Measurements from ENCODE around the gene MS4A10. TPM values are rescaled to one million over a fixed set of nuclear protein-coding genes. Genes with fewer than 3 reads are reported as not detected.

The MS4A10 gene
- total RNA-seq, 1 donor = not detected

DNA sequence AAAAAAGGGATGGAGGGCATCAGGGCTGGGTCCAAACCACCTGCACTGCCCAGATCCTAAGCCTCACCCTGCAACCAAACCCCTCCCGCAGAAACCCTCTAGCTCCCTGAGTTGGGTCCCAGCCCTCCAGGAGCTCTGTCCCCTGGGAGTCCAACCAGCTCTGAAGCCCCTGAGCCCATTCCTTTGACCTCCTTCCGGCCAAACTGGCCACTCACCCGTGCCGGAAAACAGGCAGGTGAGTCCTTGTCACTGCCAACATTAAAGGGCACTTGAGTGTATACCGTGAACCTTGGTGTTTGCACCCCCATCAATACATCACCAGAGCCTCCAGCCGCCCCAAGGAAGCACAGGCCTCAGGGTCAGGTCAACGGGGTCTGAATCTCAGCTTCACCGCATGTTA lies 16.9 kb upstream of the MS4A10 start:
- Histone ChIP-seq H3K4me3 (ENCODE audit: insufficient read depth, low read length) (no peak overlapping the region), H2AFZ (ENCODE audit: low read length) (no peak overlapping the region), H4K20me1 (ENCODE audit: insufficient read depth, low read length) (no peaks in the 10 kb centered on the region), H3K9me3 (ENCODE audit: low read depth, low read length) (no peaks in the 10 kb centered on the region), H3K79me2 (ENCODE audit: insufficient read depth, low read length) (no peaks in the 10 kb centered on the region), H3K4me2 (ENCODE audit: insufficient read depth, low read length) (no peak overlapping the region), H3K4me1 (ENCODE audit: insufficient read depth, low read length) (no peaks in the 10 kb centered on the region), H3K27ac (ENCODE audit: low read depth, low read length) (no peak overlapping the region), H3K36me3 (ENCODE audit: insufficient read depth, low read length) (no peaks in the 10 kb centered on the region), H3K27me3 (ENCODE audit: insufficient read depth, low read length) (peaks cover 12% of the 10 kb centered on the region)
- DNase-seq (ENCODE audit: insufficient read length, low spot score, missing footprints) = peak; percentile 23
- TF ChIP-seq, protein P1, sequence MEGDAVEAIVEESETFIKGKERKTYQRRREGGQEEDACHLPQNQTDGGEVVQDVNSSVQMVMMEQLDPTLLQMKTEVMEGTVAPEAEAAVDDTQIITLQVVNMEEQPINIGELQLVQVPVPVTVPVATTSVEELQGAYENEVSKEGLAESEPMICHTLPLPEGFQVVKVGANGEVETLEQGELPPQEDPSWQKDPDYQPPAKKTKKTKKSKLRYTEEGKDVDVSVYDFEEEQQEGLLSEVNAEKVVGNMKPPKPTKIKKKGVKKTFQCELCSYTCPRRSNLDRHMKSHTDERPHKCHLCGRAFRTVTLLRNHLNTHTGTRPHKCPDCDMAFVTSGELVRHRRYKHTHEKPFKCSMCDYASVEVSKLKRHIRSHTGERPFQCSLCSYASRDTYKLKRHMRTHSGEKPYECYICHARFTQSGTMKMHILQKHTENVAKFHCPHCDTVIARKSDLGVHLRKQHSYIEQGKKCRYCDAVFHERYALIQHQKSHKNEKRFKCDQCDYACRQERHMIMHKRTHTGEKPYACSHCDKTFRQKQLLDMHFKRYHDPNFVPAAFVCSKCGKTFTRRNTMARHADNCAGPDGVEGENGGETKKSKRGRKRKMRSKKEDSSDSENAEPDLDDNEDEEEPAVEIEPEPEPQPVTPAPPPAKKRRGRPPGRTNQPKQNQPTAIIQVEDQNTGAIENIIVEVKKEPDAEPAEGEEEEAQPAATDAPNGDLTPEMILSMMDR (IDR thresholded peaks at IDR 0.05; ENCODE audit: extremely low read depth, low read depth, low read length) = no peak

DNA sequence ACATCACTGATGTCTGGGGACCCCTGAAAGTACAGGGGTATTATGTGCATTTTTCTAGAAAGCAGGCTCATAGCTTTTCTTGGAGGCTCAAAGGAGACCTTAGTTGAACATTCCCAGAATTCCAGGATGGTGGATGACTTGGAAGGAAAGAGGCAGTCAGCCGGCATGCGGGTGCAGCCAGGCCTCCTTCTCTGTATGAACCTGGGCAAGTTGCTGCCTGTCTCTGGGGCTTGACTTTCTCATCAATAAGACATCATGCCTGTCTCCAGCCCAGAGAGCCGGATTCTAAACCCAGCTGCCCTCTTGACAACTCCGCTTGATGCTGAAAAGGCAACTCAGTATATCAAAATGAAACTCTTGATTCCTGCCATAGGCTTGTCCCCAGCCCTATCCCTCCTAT lies 15.9 kb upstream of the MS4A10 start:
- no peak overlapping the region for H3K4me2 ChIP-seq (ENCODE audit: insufficient read depth, low read length)
- no peaks in the 10 kb centered on the region for H3K79me2 ChIP-seq (ENCODE audit: insufficient read depth, low read length)
- peaks cover 3% of the 10 kb centered on the region for H3K27me3 ChIP-seq (ENCODE audit: insufficient read depth, low read length)
- TF ChIP-seq, protein P1 (IDR thresholded peaks at IDR 0.05; ENCODE audit: extremely low read depth, low read depth, low read length) = no peak
- H3K36me3 ChIP-seq (ENCODE audit: insufficient read depth, low read length) = no peaks in the 10 kb centered on the region
- H4K20me1 ChIP-seq (ENCODE audit: insufficient read depth, low read length) = no peaks in the 10 kb centered on the region
- H3K4me3 ChIP-seq (ENCODE audit: insufficient read depth, low read length) = no peak overlapping the region
- H2AFZ ChIP-seq (ENCODE audit: low read length) = no peak overlapping the region
- H3K4me1 ChIP-seq (ENCODE audit: insufficient read depth, low read length) = no peaks in the 10 kb centered on the region
- H3K27ac ChIP-seq (ENCODE audit: low read depth, low read length) = no peak overlapping the region
- DNase-seq (ENCODE audit: insufficient read length, low spot score, missing footprints) = peak; percentile 39
- no peaks in the 10 kb centered on the region for H3K9me3 ChIP-seq (ENCODE audit: low read depth, low read length)

DNA sequence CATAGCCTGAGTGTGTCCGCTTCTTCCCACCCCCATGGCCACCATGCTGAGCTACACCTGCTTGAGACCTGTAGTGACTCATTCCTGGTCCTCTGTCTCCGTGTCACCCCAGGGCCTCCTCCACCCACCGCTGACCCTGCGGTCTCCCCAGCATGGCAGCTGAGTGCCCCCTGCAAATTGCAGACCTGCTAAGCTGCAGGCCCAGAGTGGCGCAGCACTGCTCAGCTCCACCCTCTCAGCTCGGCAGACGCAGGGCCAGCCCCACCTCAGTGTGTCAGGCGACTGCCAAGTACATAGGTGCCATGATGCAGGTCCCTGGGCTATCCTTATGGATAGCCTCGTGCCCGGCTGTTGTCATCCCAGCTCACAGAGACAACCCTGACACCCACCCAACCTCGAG lies 15.3 kb upstream of the MS4A10 start:
- Histone ChIP-seq H3K4me2 (ENCODE audit: insufficient read depth, low read length) (no peak overlapping the region), H2AFZ (ENCODE audit: low read length) (no peak overlapping the region), H4K20me1 (ENCODE audit: insufficient read depth, low read length) (no peaks in the 10 kb centered on the region), H3K36me3 (ENCODE audit: insufficient read depth, low read length) (no peaks in the 10 kb centered on the region), H3K27ac (ENCODE audit: low read depth, low read length) (no peak overlapping the region), H3K27me3 (ENCODE audit: insufficient read depth, low read length) (peaks cover 3% of the 10 kb centered on the region), H3K9me3 (ENCODE audit: low read depth, low read length) (no peaks in the 10 kb centered on the region), H3K4me3 (ENCODE audit: insufficient read depth, low read length) (no peak overlapping the region), H3K79me2 (ENCODE audit: insufficient read depth, low read length) (no peaks in the 10 kb centered on the region), H3K4me1 (ENCODE audit: insufficient read depth, low read length) (no peaks in the 10 kb centered on the region)
- DNase-seq (ENCODE audit: insufficient read length, low spot score, missing footprints) = no peak
- TF ChIP-seq, protein P1 (IDR thresholded peaks at IDR 0.05; ENCODE audit: extremely low read depth, low read depth, low read length) = no peak

DNA sequence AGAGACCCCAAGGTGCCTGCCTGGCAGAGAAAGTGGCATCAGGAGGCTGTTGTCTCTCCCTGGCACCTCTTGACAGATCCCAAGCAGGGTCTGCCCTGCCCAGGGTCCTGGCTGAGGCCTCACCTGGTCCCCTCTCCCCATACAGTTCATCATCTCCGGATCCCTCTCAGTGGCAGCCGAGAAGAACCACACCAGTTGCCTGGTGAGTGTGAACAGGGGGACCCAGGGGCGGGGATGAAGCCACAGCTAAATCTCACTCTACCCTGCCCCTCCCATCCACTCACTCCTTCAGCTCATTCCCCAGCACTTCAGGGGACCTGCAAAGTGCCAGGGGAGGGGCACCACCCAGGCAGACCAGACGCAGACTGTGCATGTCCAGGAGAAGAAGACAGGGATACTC lies 14.0 kb upstream of the MS4A10 start:
- DNase-seq (ENCODE audit: insufficient read length, low spot score, missing footprints) = no peak
- H3K79me2 ChIP-seq (ENCODE audit: insufficient read depth, low read length) = no peaks in the 10 kb centered on the region
- no peak overlapping the region for H3K4me2 ChIP-seq (ENCODE audit: insufficient read depth, low read length)
- H3K27me3 ChIP-seq (ENCODE audit: insufficient read depth, low read length) = peaks cover 3% of the 10 kb centered on the region
- no peaks in the 10 kb centered on the region for H3K9me3 ChIP-seq (ENCODE audit: low read depth, low read length)
- H3K36me3 ChIP-seq (ENCODE audit: insufficient read depth, low read length) = no peaks in the 10 kb centered on the region
- no peak overlapping the region for H2AFZ ChIP-seq (ENCODE audit: low read length)
- H4K20me1 ChIP-seq (ENCODE audit: insufficient read depth, low read length) = no peaks in the 10 kb centered on the region
- H3K27ac ChIP-seq (ENCODE audit: low read depth, low read length) = no peak overlapping the region
- no peak overlapping the region for H3K4me3 ChIP-seq (ENCODE audit: insufficient read depth, low read length)
- H3K4me1 ChIP-seq (ENCODE audit: insufficient read depth, low read length) = peaks cover 7% of the 10 kb centered on the region
- TF ChIP-seq, protein P1 (IDR thresholded peaks at IDR 0.05; ENCODE audit: extremely low read depth, low read depth, low read length) = no peak

Measured in osteoblast (primary cell).